ENCODE measurements around the gene ILDR2.

ILDR2 gene

DNA sequence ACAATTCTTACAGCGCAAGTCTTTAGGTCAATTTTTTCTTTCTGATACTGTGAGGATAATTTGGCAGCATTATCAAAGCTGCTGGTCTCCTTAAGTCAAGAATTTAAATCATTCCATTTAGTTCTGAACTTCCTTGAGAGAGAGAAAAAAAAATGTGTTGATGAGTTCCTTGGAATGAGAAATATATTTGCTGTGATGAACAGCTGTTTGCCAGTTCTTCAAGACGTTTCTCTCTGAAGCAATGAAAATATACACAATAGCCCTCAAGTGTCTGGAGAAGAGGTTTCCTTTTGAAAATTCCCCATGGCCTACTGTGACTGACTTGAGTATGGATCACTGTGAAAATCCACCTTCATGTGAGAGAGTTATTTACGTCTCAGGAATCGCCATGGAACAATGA, 68.3 kb downstream of the ILDR2 start:
- no peaks in the 10 kb centered on the region for H3K27me3 ChIP-seq (ENCODE audit: insufficient read depth, low read length)
- no peak overlapping the region for H3K4me3 ChIP-seq (ENCODE audit: low read depth, low read length, poor library complexity, severe bottlenecking)
- no peaks in the 10 kb centered on the region for H3K36me3 ChIP-seq (ENCODE audit: insufficient read depth, low read length)
- no peak overlapping the region for H2AFZ ChIP-seq (ENCODE audit: low read length)
- H3K27ac ChIP-seq (ENCODE audit: low read depth, low read length, poor library complexity, severe bottlenecking) = no peak overlapping the region
- H3K4me2 ChIP-seq (ENCODE audit: low read length) = no peak overlapping the region
- H4K20me1 ChIP-seq (ENCODE audit: insufficient read depth, low read length) = no peaks in the 10 kb centered on the region
- no peak for TF ChIP-seq EZH2 (IDR thresholded peaks at IDR 0.05; ENCODE audit: borderline replicate concordance, low read length)
- TF ChIP-seq, protein P1, sequence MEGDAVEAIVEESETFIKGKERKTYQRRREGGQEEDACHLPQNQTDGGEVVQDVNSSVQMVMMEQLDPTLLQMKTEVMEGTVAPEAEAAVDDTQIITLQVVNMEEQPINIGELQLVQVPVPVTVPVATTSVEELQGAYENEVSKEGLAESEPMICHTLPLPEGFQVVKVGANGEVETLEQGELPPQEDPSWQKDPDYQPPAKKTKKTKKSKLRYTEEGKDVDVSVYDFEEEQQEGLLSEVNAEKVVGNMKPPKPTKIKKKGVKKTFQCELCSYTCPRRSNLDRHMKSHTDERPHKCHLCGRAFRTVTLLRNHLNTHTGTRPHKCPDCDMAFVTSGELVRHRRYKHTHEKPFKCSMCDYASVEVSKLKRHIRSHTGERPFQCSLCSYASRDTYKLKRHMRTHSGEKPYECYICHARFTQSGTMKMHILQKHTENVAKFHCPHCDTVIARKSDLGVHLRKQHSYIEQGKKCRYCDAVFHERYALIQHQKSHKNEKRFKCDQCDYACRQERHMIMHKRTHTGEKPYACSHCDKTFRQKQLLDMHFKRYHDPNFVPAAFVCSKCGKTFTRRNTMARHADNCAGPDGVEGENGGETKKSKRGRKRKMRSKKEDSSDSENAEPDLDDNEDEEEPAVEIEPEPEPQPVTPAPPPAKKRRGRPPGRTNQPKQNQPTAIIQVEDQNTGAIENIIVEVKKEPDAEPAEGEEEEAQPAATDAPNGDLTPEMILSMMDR (IDR thresholded peaks at IDR 0.05; ENCODE audit: low read length) = no peak
- H3K9ac ChIP-seq (ENCODE audit: low read length) = no peak overlapping the region
- H3K9me2 ChIP-seq (ENCODE audit: low read depth, low read length) = no peaks in the 10 kb centered on the region
- H3K9me3 ChIP-seq (ENCODE audit: low read length) = peaks cover 7% of the 10 kb centered on the region; the same call in 1 of the 2 replicates
- no peaks in the 10 kb centered on the region for H3K4me1 ChIP-seq (ENCODE audit: insufficient read depth, low read length, severe bottlenecking)
- no peaks in the 10 kb centered on the region for H3F3A ChIP-seq (ENCODE audit: insufficient read depth, low read length)
- H3K79me2 ChIP-seq (ENCODE audit: insufficient read depth, low read length) = no peaks in the 10 kb centered on the region

- no peak overlapping the region for H3K27ac ChIP-seq (ENCODE audit: low read depth, low read length, poor library complexity, severe bottlenecking)
- no peaks in the 10 kb centered on the region for H3K4me1 ChIP-seq (ENCODE audit: insufficient read depth, low read length, severe bottlenecking)
- H3K9me2 ChIP-seq (ENCODE audit: low read depth, low read length) = no peaks in the 10 kb centered on the region
- no peaks in the 10 kb centered on the region for H3F3A ChIP-seq (ENCODE audit: insufficient read depth, low read length)
- no peak overlapping the region for H3K4me2 ChIP-seq (ENCODE audit: low read length)
- no peaks in the 10 kb centered on the region for H3K36me3 ChIP-seq (ENCODE audit: insufficient read depth, low read length)
- no peaks in the 10 kb centered on the region for H3K27me3 ChIP-seq (ENCODE audit: insufficient read depth, low read length)
- no peak overlapping the region for H3K4me3 ChIP-seq (ENCODE audit: low read depth, low read length, poor library complexity, severe bottlenecking)
- no peaks in the 10 kb centered on the region for H3K79me2 ChIP-seq (ENCODE audit: insufficient read depth, low read length)
- no peak for TF ChIP-seq EZH2 (IDR thresholded peaks at IDR 0.05; ENCODE audit: borderline replicate concordance, low read length)
- no peak overlapping the region for H2AFZ ChIP-seq (ENCODE audit: low read length)
- no peaks in the 10 kb centered on the region for H4K20me1 ChIP-seq (ENCODE audit: insufficient read depth, low read length)
- H3K9me3 ChIP-seq (ENCODE audit: low read length) = 0 out of 2 replicates have a peak, but pooled peaks cover 4% of the 10 kb centered on the region
- no peak overlapping the region for H3K9ac ChIP-seq (ENCODE audit: low read length)
These were observed 68.7 kb downstream of the ILDR2 start for GRCh38 chr1:166906647-166907046.

GRCh38 chr1:166905900-166906299, 69.4 kb downstream of the ILDR2 start:
- Histone ChIP-seq H3K79me2 (ENCODE audit: insufficient read depth, low read length) (no peaks in the 10 kb centered on the region), H3K27ac (ENCODE audit: low read depth, low read length, poor library complexity, severe bottlenecking) (no peak overlapping the region), H3K4me3 (ENCODE audit: low read depth, low read length, poor library complexity, severe bottlenecking) (no peak overlapping the region), H3K4me1 (ENCODE audit: insufficient read depth, low read length, severe bottlenecking) (no peaks in the 10 kb centered on the region), H3K36me3 (ENCODE audit: insufficient read depth, low read length) (no peaks in the 10 kb centered on the region), H3K9me3 (ENCODE audit: low read length) (no peaks in the 10 kb centered on the region), H2AFZ (ENCODE audit: low read length) (no peak overlapping the region), H3F3A (ENCODE audit: insufficient read depth, low read length) (no peaks in the 10 kb centered on the region), H3K9me2 (ENCODE audit: low read depth, low read length) (no peaks in the 10 kb centered on the region), H4K20me1 (ENCODE audit: insufficient read depth, low read length) (no peaks in the 10 kb centered on the region), H3K4me2 (ENCODE audit: low read length) (no peak overlapping the region), H3K9ac (ENCODE audit: low read length) (no peak overlapping the region), H3K27me3 (ENCODE audit: insufficient read depth, low read length) (no peaks in the 10 kb centered on the region)
- TF ChIP-seq, protein P1 (IDR thresholded peaks at IDR 0.05; ENCODE audit: low read length) = no peak
- TF ChIP-seq EZH2 (IDR thresholded peaks at IDR 0.05; ENCODE audit: borderline replicate concordance, low read length) = no peak

DNA sequence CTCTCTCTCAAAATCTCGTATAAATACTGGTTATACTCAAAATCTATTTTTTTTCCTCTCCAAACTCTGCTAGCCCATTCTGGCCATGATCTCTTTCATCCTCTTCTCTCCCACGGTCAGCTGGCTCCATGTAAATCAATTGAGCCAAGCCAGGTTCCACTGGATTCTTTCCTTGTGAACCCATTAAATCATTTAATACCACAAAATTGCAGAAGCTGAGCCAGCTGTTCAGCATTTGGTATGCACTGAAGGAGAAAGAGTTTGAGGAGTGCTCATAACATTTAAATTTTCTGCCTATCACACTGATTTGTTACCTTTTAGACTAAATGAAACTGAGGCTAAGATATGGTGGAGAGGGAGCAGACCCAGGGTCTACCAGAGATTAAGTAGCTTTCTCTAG, 70.2 kb downstream of the ILDR2 start:
- Histone ChIP-seq H2AFZ (ENCODE audit: low read length) (no peak overlapping the region), H3K79me2 (ENCODE audit: insufficient read depth, low read length) (no peaks in the 10 kb centered on the region), H3K9me2 (ENCODE audit: low read depth, low read length) (no peaks in the 10 kb centered on the region), H3K9me3 (ENCODE audit: low read length) (no peaks in the 10 kb centered on the region), H3K4me2 (ENCODE audit: low read length) (no peak overlapping the region), H3K4me1 (ENCODE audit: insufficient read depth, low read length, severe bottlenecking) (no peaks in the 10 kb centered on the region), H3K27me3 (ENCODE audit: insufficient read depth, low read length) (no peaks in the 10 kb centered on the region; the same call in 1 of the 2 replicates), H4K20me1 (ENCODE audit: insufficient read depth, low read length) (no peaks in the 10 kb centered on the region), H3K27ac (ENCODE audit: low read depth, low read length, poor library complexity, severe bottlenecking) (no peak overlapping the region), H3F3A (ENCODE audit: insufficient read depth, low read length) (no peaks in the 10 kb centered on the region), H3K4me3 (ENCODE audit: low read depth, low read length, poor library complexity, severe bottlenecking) (no peak overlapping the region), H3K9ac (ENCODE audit: low read length) (no peak overlapping the region), H3K36me3 (ENCODE audit: insufficient read depth, low read length) (no peaks in the 10 kb centered on the region)
- TF ChIP-seq EZH2 (IDR thresholded peaks at IDR 0.05; ENCODE audit: borderline replicate concordance, low read length) = no peak
- TF ChIP-seq, protein P1 (IDR thresholded peaks at IDR 0.05; ENCODE audit: low read length) = no peak
